Neural cell (in vitro differentiated cells): Measurements from ENCODE around the gene P2RX4. TPM values are rescaled to one million over a fixed set of nuclear protein-coding genes. Genes with fewer than 3 reads are reported as not detected.

ENCODE experiments used
- H2AFZ ChIP-seq: fragments of 200-600, 300-800 bp; sonication (generic), shearing (Covaris generic); 2 replicates; pipeline ENCODE4 v1.6.0; 2014; ENCODE audit warnings: low read depth, mild to moderate bottlenecking, antibody characterized with exemption, low read length, moderate library complexity
- H3F3A ChIP-seq: fragments of 200-600 bp; shearing (Covaris generic); 2 replicates; pipeline ENCODE4 v1.6.1; 2016; ENCODE audit warnings: mild to moderate bottlenecking, moderate library complexity, mixed read lengths, antibody characterized with exemption, low read length; ENCODE audit not compliant: insufficient read depth, poor library complexity, severe bottlenecking
- H3K27ac ChIP-seq: fragments of 200-600, 300-800 bp; sonication (generic), shearing (Covaris generic); 2 replicates; pipeline ENCODE4 v1.5.1; 2014; ENCODE audit warnings: mild to moderate bottlenecking, low read length, moderate library complexity
- H3K27me3 ChIP-seq: fragments of 300-800, 200-600 bp; sonication (generic), shearing (Covaris generic); 2 replicates; pipeline ENCODE4 v1.6.0; 2014; ENCODE audit warnings: mild to moderate bottlenecking, low read depth, low read length, moderate library complexity; ENCODE audit not compliant: insufficient read depth
- H3K36me3 ChIP-seq: fragments of 300-800, 200-600 bp; sonication (generic), shearing (Covaris generic); 2 replicates; pipeline ENCODE4 v1.5.1; 2014; ENCODE audit warnings: mild to moderate bottlenecking, antibody characterized with exemption, low read length, moderate library complexity; ENCODE audit not compliant: insufficient read depth
- H3K4me2 ChIP-seq: fragments of 300-800, 200-600 bp; sonication (generic), shearing (Covaris generic); 2 replicates; pipeline ENCODE4 v1.6.0; 2014; ENCODE audit warnings: mild to moderate bottlenecking, low read length
- H3K4me3 ChIP-seq: fragments of 300-800, 200-600 bp; sonication (generic), shearing (Covaris generic); 2 replicates; pipeline ENCODE4 v1.5.1; 2014; ENCODE audit warnings: mild to moderate bottlenecking, low read length, moderate library complexity
- H3K79me2 ChIP-seq: fragments of 200-600 bp; shearing (Covaris generic); replicated peaks from 2 replicates; pipeline ENCODE4 v1.6.0; 2014; ENCODE audit warnings: mild to moderate bottlenecking, low read length, moderate library complexity; ENCODE audit not compliant: insufficient read depth
- H3K9ac ChIP-seq: fragments of 300-800, 200-600 bp; sonication (generic), shearing (Covaris generic); 2 replicates; pipeline ENCODE4 v1.6.1; 2016; ENCODE audit warnings: mild to moderate bottlenecking, low read length, mixed read lengths
- H3K9me2 ChIP-seq: fragments of 200-600 bp; shearing (Covaris generic); 2 replicates; pipeline ENCODE4 v1.6.1; 2016; ENCODE audit warnings: mild to moderate bottlenecking, low read length, mixed read lengths; ENCODE audit not compliant: insufficient read depth
- H3K9me3 ChIP-seq: fragments of 200-600, 300-800 bp; sonication (generic), shearing (Covaris generic); 2 replicates; pipeline ENCODE4 v1.6.1; 2016; ENCODE audit warnings: mild to moderate bottlenecking, mixed run types, low read length, moderate library complexity, mixed read lengths
- H4K20me1 ChIP-seq: fragments of 200-600 bp; shearing (Covaris generic); 2 replicates; pipeline ENCODE4 v1.6.1; 2016; ENCODE audit warnings: mild to moderate bottlenecking, mixed run types; ENCODE audit not compliant: insufficient read depth
- EP300 ChIP-seq: fragments of 450-650 bp; conservative IDR thresholded peaks from 2 replicates; pipeline ENCODE4 v1.6.1; 2014; ENCODE audit warnings: antibody characterized with exemption, mild to moderate bottlenecking, moderate library complexity; ENCODE audit not compliant: poor library complexity, severe bottlenecking
- EZH2 ChIP-seq: fragments of 200-600, 300-800 bp; shearing (Covaris generic), sonication (generic); IDR thresholded peaks from 2 replicates; pipeline ENCODE4 v1.6.1; 2014; ENCODE audit warnings: antibody characterized with exemption, low read length, borderline replicate concordance, mild to moderate bottlenecking; ENCODE audit not compliant: insufficient read depth, poor library complexity, severe bottlenecking
- MXI1 ChIP-seq: fragments of 450-650 bp; conservative IDR thresholded peaks from 2 replicates; pipeline ENCODE4 v1.6.1; 2014; ENCODE audit warnings: antibody characterized with exemption, mild to moderate bottlenecking; ENCODE audit not compliant: poor library complexity, severe bottlenecking
- POLR2AphosphoS5 ChIP-seq: IDR thresholded peaks from 2 replicates; pipeline ENCODE4 v1.6.1; 2012
- RAD21 ChIP-seq: fragments of 450-650 bp; conservative IDR thresholded peaks from 2 replicates; pipeline ENCODE4 v1.6.1; 2014; ENCODE audit warnings: antibody characterized with exemption, mild to moderate bottlenecking, moderate library complexity
- SMC3 ChIP-seq: fragments of 450-650 bp; conservative IDR thresholded peaks from 2 replicates; pipeline ENCODE4 v1.6.1; 2014; ENCODE audit warnings: antibody characterized with exemption, mild to moderate bottlenecking, moderate library complexity; ENCODE audit not compliant: poor library complexity
- TAF1 ChIP-seq: IDR thresholded peaks from 2 replicates; pipeline ENCODE4 v1.6.1; 2012; ENCODE audit warnings: low read depth
- polyA plus RNA-seq: library from polyadenylated mRNA; depleted of rRNA; stranded (reverse); fragments of >200 nt; gene quantifications from 2 replicates; pipeline ENCODE4 v1.2.3, GENCODE V29; 2014
- TF ChIP-seq, protein P1 (sequence below): IDR thresholded peaks from 2 replicates; pipeline ENCODE4 v1.6.1; 2012; ENCODE audit warnings: borderline replicate concordance
- TF ChIP-seq, protein P2 (sequence below): fragments of 450-650 bp; IDR thresholded peaks from 2 replicates; pipeline ENCODE4 v1.5.1; 2014; ENCODE audit warnings: antibody characterized with exemption, mild to moderate bottlenecking, moderate library complexity; ENCODE audit not compliant: poor library complexity, severe bottlenecking

P2RX4 gene
- polyA plus RNA-seq, 1 donor from 2014 or later: 5.8 TPM

GRCh38 chr12:121223292-121224285, 13.7 kb downstream of the P2RX4 start:
- TF ChIP-seq MXI1 (no peak), RAD21 (no peak), SMC3 (no peak), EZH2 (no peak), TAF1 (no peak), POLR2AphosphoS5 (no peak), EP300 (no peak)
- TF ChIP-seq, protein P1, sequence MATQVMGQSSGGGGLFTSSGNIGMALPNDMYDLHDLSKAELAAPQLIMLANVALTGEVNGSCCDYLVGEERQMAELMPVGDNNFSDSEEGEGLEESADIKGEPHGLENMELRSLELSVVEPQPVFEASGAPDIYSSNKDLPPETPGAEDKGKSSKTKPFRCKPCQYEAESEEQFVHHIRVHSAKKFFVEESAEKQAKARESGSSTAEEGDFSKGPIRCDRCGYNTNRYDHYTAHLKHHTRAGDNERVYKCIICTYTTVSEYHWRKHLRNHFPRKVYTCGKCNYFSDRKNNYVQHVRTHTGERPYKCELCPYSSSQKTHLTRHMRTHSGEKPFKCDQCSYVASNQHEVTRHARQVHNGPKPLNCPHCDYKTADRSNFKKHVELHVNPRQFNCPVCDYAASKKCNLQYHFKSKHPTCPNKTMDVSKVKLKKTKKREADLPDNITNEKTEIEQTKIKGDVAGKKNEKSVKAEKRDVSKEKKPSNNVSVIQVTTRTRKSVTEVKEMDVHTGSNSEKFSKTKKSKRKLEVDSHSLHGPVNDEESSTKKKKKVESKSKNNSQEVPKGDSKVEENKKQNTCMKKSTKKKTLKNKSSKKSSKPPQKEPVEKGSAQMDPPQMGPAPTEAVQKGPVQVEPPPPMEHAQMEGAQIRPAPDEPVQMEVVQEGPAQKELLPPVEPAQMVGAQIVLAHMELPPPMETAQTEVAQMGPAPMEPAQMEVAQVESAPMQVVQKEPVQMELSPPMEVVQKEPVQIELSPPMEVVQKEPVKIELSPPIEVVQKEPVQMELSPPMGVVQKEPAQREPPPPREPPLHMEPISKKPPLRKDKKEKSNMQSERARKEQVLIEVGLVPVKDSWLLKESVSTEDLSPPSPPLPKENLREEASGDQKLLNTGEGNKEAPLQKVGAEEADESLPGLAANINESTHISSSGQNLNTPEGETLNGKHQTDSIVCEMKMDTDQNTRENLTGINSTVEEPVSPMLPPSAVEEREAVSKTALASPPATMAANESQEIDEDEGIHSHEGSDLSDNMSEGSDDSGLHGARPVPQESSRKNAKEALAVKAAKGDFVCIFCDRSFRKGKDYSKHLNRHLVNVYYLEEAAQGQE: no peak
- TF ChIP-seq, protein P2, sequence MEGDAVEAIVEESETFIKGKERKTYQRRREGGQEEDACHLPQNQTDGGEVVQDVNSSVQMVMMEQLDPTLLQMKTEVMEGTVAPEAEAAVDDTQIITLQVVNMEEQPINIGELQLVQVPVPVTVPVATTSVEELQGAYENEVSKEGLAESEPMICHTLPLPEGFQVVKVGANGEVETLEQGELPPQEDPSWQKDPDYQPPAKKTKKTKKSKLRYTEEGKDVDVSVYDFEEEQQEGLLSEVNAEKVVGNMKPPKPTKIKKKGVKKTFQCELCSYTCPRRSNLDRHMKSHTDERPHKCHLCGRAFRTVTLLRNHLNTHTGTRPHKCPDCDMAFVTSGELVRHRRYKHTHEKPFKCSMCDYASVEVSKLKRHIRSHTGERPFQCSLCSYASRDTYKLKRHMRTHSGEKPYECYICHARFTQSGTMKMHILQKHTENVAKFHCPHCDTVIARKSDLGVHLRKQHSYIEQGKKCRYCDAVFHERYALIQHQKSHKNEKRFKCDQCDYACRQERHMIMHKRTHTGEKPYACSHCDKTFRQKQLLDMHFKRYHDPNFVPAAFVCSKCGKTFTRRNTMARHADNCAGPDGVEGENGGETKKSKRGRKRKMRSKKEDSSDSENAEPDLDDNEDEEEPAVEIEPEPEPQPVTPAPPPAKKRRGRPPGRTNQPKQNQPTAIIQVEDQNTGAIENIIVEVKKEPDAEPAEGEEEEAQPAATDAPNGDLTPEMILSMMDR: no peak
- Histone ChIP-seq H3K9me3 (no peaks in the 10 kb centered on the region), H3K36me3 (no peaks in the 10 kb centered on the region), H3K4me3 (no peak overlapping the region), H3K4me2 (no peak overlapping the region), H2AFZ (no peak overlapping the region), H4K20me1 (no peaks in the 10 kb centered on the region), H3K9me2 (no peaks in the 10 kb centered on the region), H3K27me3 (no peaks in the 10 kb centered on the region), H3K27ac (no peak overlapping the region), H3F3A (no peaks in the 10 kb centered on the region), H3K9ac (no peak overlapping the region), H3K79me2 (no peaks in the 10 kb centered on the region)

DNA sequence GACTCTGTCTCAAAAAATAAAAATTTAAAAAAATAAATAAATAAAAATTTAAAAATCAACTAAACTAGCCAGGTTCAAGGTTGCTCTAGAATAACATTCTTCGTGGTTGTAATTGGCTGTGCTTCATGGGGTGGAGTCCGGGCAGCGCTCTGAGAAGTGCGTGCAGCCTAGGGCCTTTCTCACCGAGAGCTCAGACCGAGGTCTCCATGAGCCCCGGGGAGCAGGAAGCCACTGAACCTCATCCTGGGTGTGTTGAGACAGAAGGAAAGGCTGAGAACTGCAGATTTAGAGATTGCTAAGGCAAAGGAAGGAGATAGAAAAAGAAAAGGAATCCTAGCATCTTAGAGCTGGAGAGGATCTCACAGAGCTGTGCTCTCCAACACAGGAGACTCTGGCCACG, 14.7 kb downstream of the P2RX4 start:
- Histone ChIP-seq H3K79me2 (no peaks in the 10 kb centered on the region), H2AFZ (no peak overlapping the region), H3K27me3 (no peaks in the 10 kb centered on the region), H3F3A (no peaks in the 10 kb centered on the region), H3K4me3 (no peak overlapping the region), H3K27ac (no peak overlapping the region), H3K36me3 (no peaks in the 10 kb centered on the region), H4K20me1 (no peaks in the 10 kb centered on the region), H3K4me2 (no peak overlapping the region), H3K9me2 (no peaks in the 10 kb centered on the region), H3K9ac (no peak overlapping the region), H3K9me3 (no peaks in the 10 kb centered on the region)
- TF ChIP-seq POLR2AphosphoS5 (no peak), RAD21 (no peak), EZH2 (no peak), MXI1 (no peak), EP300 (no peak), SMC3 (no peak), TAF1 (no peak)
- TF ChIP-seq, protein P2: no peak
- TF ChIP-seq, protein P1: no peak
